Chondrocyte (in vitro differentiated cells): ENCODE results near the gene THRB. TPM values are rescaled to one million over a fixed set of nuclear protein-coding genes. Genes with fewer than 3 reads are reported as not detected.

Source experiments
- DNase-seq: peaks from one replicate; pipeline ENCODE4 v3.0.0; 2021; ENCODE audit warnings: mixed read lengths, low spot score
- H3K27ac Mint-ChIP-seq: one replicate; pipeline ENCODE4 v1.8.0; 2021; ENCODE audit warnings: mild to moderate bottlenecking, moderate library complexity, mixed read lengths; ENCODE audit not compliant: unreplicated experiment
- H3K27me3 Mint-ChIP-seq: 2 replicates; pipeline ENCODE4 v1.8.0; 2021; ENCODE audit warnings: low read depth, mixed read lengths
- H3K36me3 Mint-ChIP-seq: 2 replicates; pipeline ENCODE4 v1.8.0; 2021; ENCODE audit warnings: low read depth, mixed read lengths
- H3K4me1 Mint-ChIP-seq: 2 replicates; pipeline ENCODE4 v1.8.0; 2021; ENCODE audit warnings: low read depth, mild to moderate bottlenecking, mixed read lengths
- H3K4me3 Mint-ChIP-seq: one replicate; pipeline ENCODE4 v1.8.0; 2021; ENCODE audit warnings: mild to moderate bottlenecking, moderate library complexity, mixed read lengths; ENCODE audit not compliant: unreplicated experiment
- H3K9me3 Mint-ChIP-seq: 2 replicates; pipeline ENCODE4 v1.8.0; 2021; ENCODE audit warnings: low read depth, mixed read lengths
- CTCF ChIP-seq: fragments of 200-600 bp; sonication (generic); IDR thresholded peaks from 2 replicates; pipeline ENCODE4 v1.5.0; 2021; ENCODE audit warnings: antibody characterized with exemption, mild to moderate bottlenecking, moderate library complexity
- total RNA-seq: library from RNA; stranded (reverse); gene quantifications from 3 replicates; pipeline ENCODE4 v1.2.1, GENCODE V29; 2021

The THRB gene
- total RNA-seq, 1 donor from 2014 or later: 3.8 TPM

DNA sequence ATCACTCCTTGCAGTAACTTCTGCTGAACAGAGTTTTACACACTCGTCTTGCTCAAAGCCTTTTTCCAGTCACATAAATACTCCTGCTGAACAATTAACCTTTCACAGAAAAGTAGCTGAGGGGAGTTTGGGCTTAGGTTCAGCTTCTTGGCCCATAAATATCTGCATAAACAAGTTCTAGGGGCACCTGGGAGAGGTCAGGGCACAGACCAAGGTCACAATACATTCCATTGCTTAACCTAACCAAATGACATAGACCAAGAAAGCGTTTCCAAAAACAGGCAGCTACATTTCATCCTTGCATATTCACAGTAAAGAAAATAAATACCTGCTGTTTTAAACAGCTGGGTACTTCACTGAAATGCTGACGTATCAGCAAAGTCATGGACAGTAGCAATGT, 101.3 kb downstream of the THRB start:
- H3K36me3 Mint-ChIP-seq: no peaks in the 10 kb centered on the region
- peaks cover 17% of the 10 kb centered on the region for H3K4me1 Mint-ChIP-seq
- no peak for DNase-seq
- no peaks in the 10 kb centered on the region for H3K27me3 Mint-ChIP-seq
- peaks cover 5% of the 10 kb centered on the region for H3K9me3 Mint-ChIP-seq
- TF ChIP-seq CTCF: no peak
- H3K4me3 Mint-ChIP-seq: no peak overlapping the region
- H3K27ac Mint-ChIP-seq: no peak overlapping the region

DNA sequence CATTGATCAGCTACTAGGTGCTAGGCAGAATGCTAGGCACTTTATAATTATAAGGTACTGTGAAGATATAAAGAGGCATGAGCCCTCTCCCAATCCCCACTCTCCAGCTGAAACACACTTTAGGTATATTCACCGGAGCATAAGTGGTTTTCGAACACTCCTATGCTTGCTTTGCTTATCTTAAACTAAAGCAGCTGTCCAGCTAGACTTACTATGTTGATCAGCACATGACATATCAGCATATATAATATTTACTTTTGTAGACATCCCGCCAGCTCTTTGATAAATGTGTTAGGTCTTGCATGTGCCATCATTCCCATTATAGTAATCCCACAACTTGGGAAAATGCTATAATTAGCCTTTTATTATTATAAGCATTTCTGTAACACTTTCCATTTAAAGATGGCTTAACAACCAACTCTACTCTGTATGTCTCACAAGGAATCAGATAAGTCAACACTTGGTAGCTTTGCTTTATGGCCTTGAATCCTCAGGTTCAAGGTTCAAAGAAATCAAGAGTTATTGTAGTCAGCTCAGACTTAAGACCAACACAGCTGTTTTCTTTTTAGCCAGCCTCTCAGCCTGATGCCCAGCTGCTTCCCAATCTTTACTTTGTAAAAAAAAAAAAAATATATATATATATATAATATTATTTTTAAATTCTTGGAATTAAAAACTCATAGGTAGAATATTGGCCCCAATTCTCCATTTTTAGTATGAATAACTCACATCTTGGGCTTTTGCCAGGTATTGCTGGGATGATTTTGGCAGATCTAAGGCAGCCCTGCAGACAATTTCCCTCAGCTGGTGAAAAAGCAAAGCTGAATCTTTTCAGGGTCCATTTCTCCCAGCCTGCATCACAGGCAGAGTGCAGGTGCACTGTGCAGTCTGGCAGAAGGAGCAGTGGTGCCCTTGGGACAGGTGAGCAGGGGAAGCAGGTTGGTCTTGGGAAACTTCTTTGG, 104.2 kb downstream of the THRB start:
- no peak for DNase-seq
- Mint-ChIP-seq H3K4me1 (peaks cover 17% of the 10 kb centered on the region), H3K27ac (no peak overlapping the region), H3K4me3 (no peak overlapping the region), H3K9me3 (no peaks in the 10 kb centered on the region), H3K36me3 (no peaks in the 10 kb centered on the region), H3K27me3 (no peaks in the 10 kb centered on the region)
- TF ChIP-seq CTCF: no peak

- TF ChIP-seq CTCF: no peak
- Mint-ChIP-seq H3K27me3 (no peaks in the 10 kb centered on the region), H3K4me3 (no peak overlapping the region)
Measured at GRCh38 chr3:24389108-24390090, 105.3 kb downstream of the THRB start.

GRCh38 chr3:24388611-24389010, 106.0 kb downstream of the THRB start:
- H3K4me3 Mint-ChIP-seq: no peak overlapping the region
- TF ChIP-seq CTCF: no peak
- no peak for DNase-seq
- H3K36me3 Mint-ChIP-seq: no peaks in the 10 kb centered on the region
- peaks cover 17% of the 10 kb centered on the region for H3K4me1 Mint-ChIP-seq
- no peaks in the 10 kb centered on the region for H3K27me3 Mint-ChIP-seq
- H3K9me3 Mint-ChIP-seq: no peaks in the 10 kb centered on the region
- H3K27ac Mint-ChIP-seq: no peak overlapping the region

More at GRCh38 chr3:24389108-24390090, 105.3 kb downstream of the THRB start:
- no peak overlapping the region for H3K27ac Mint-ChIP-seq
- peaks cover 17% of the 10 kb centered on the region for H3K4me1 Mint-ChIP-seq
- no peaks in the 10 kb centered on the region for H3K9me3 Mint-ChIP-seq
- no peaks in the 10 kb centered on the region for H3K36me3 Mint-ChIP-seq
- DNase-seq: no peak

DNA sequence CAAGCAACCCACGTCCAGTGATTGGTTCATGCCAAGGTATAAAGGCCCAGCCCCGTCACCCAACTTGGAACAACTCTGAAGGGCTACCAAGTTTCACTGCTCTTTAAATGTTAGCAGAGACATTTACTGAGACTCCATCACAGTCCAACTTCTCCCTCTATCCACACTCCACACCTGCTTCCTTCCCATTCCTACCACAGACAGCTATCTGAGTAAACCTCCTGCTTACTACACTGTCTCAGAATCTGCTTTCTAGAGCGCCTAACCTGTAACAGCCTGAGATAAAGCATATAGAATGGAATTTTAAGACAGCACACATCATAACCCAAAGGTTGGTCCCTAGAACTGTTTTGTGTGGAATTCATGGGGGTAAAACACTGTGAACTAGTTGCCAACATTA, 106.5 kb downstream of the THRB start:
- no peaks in the 10 kb centered on the region for H3K9me3 Mint-ChIP-seq
- no peak overlapping the region for H3K27ac Mint-ChIP-seq
- H3K4me1 Mint-ChIP-seq: peaks cover 17% of the 10 kb centered on the region
- H3K4me3 Mint-ChIP-seq: no peak overlapping the region
- TF ChIP-seq CTCF: no peak
- no peaks in the 10 kb centered on the region for H3K36me3 Mint-ChIP-seq
- H3K27me3 Mint-ChIP-seq: no peaks in the 10 kb centered on the region
- DNase-seq: no peak
